K562 (cell line): ENCODE measurements around the gene SH3BP5L. TPM values are rescaled to one million over a fixed set of nuclear protein-coding genes. Genes with fewer than 3 reads are reported as not detected.

Experiments
- ATF7 ChIP-seq: fragments of 450-650 bp; IDR thresholded peaks from 2 replicates; pipeline ENCODE4 v1.7.1; 2014; ENCODE audit warnings: mild to moderate bottlenecking, moderate library complexity
- BRD4 ChIP-seq: fragments of 200-600 bp; sonication (generic); IDR thresholded peaks from 2 replicates; pipeline ENCODE4 v1.6.1; 2017; ENCODE audit warnings: inconsistent platforms
- CBX1 ChIP-seq: sonication (generic); IDR thresholded peaks from 2 replicates; pipeline ENCODE4 v1.6.1; 2016; ENCODE audit warnings: antibody characterized with exemption, low read depth, mild to moderate bottlenecking
- DMBX1 ChIP-seq: fragments of 250-450 bp; sonication (Bioruptor Pico); IDR thresholded peaks from 2 replicates; pipeline ENCODE4 v1.8.0; 2022; ENCODE audit warnings: inconsistent platforms, mild to moderate bottlenecking, moderate library complexity, borderline replicate concordance
- EP400 ChIP-seq: fragments of 450-650 bp; IDR thresholded peaks from 2 replicates; pipeline ENCODE4 v1.6.1; 2017; ENCODE audit warnings: antibody characterized with exemption, mild to moderate bottlenecking, moderate library complexity
- GABPB1 ChIP-seq: sonication (generic); formaldehyde crosslinking; IDR thresholded peaks from 2 replicates; pipeline ENCODE4 v1.8.0; 2022; ENCODE audit warnings: mild to moderate bottlenecking, missing genetic modification reagents
- GATAD2B ChIP-seq: fragments of 450-650 bp; IDR thresholded peaks from 2 replicates; pipeline ENCODE4 v1.6.1; 2017; ENCODE audit warnings: mild to moderate bottlenecking, borderline replicate concordance
- GTF2F1 ChIP-seq: IDR thresholded peaks from 2 replicates; pipeline ENCODE4 v1.6.1; 2011; ENCODE audit warnings: low read depth, low read length, improper control_type of control experiment
- HMGN3 ChIP-seq: IDR thresholded peaks from 2 replicates; pipeline ENCODE4 v1.6.1; 2011; ENCODE audit warnings: borderline replicate concordance, low read depth, mild to moderate bottlenecking, mixed read lengths, low read length; ENCODE audit not compliant: insufficient read length; ENCODE audit errors: extremely low read depth
- MEF2D ChIP-seq: conservative IDR thresholded peaks from 2 replicates; pipeline ENCODE4 v1.6.1; 2016; ENCODE audit warnings: low read depth, missing genetic modification characterization, missing compliant biosample characterization
- NFIC ChIP-seq: fragments of 450-650 bp; IDR thresholded peaks from 2 replicates; pipeline ENCODE4 v1.6.1; 2017; ENCODE audit warnings: mild to moderate bottlenecking, inconsistent platforms
- NONO ChIP-seq, 2 experiments: fragments of 200-400 bp in 1 of 2; fragments of 450-650 bp in 1 of 2; formaldehyde crosslinking in 1 of 2; IDR thresholded peaks; 2 replicates each; pipeline ENCODE4 v1.6.1; 2017; ENCODE audit warnings: low read depth in 2 of 2, mild to moderate bottlenecking in 2 of 2, moderate library complexity in 2 of 2, low read length in 1 of 2
- SMAD1 ChIP-seq: fragments of 150-350 bp; IDR thresholded peaks from 2 replicates; pipeline ENCODE4 v1.6.1; 2014; ENCODE audit warnings: low read length, low read depth; ENCODE audit not compliant: partially characterized antibody
- SMARCA4 ChIP-seq: fragments of 450-650 bp; IDR thresholded peaks from 2 replicates; pipeline ENCODE4 v1.6.1; 2016
- TEAD1 ChIP-seq, 2 experiments: fragments of 450-650 bp in 1 of 2; sonication (generic) in 1 of 2; formaldehyde crosslinking; IDR thresholded peaks; 2 replicates each; pipeline versions ENCODE4 v1.4.0 to v1.8.0; 2020 to 2022; ENCODE audit warnings: mild to moderate bottlenecking in 2 of 2, missing genetic modification reagents in 1 of 2
- TEAD2 ChIP-seq: fragments of 450-650 bp; IDR thresholded peaks from 2 replicates; pipeline ENCODE4 v1.6.1; 2016; ENCODE audit warnings: missing genetic modification characterization, control low read depth, missing compliant biosample characterization
- ZBED1 ChIP-seq: IDR thresholded peaks from 2 replicates; pipeline ENCODE4 v1.6.1; 2014
- ZBTB7A ChIP-seq: IDR thresholded peaks from 2 replicates; pipeline ENCODE4 v1.6.1; 2011; ENCODE audit warnings: low read depth, mild to moderate bottlenecking, low read length, moderate library complexity, borderline replicate concordance; ENCODE audit not compliant: control insufficient read depth
- ZNF175 ChIP-seq: fragments of 200-800 bp; sonication (Bioruptor generic); IDR thresholded peaks from 2 replicates; pipeline ENCODE4 v1.6.1; 2016; ENCODE audit warnings: low read depth, mild to moderate bottlenecking, missing genetic modification characterization, missing compliant biosample characterization
- ZNF583 ChIP-seq: fragments of 250-450 bp; sonication (Bioruptor Pico); IDR thresholded peaks from 2 replicates; pipeline ENCODE4 v1.4.0; 2020
- polyA plus RNA-seq, 8 experiments: library from polyadenylated mRNA; depleted of rRNA in 4 of 8; stranded (reverse) in 5 of 8; unstranded in 3 of 8; fragments of >200 nt; fragmentation: Nextera tagmentation in 2 of 8; fragmentation: Illumina TruSeq in 1 of 8; extraction: Ambion mirVana in 2 of 8; extraction: Trizol in 1 of 8; gene quantifications; 2 replicates each; pipeline versions ENCODE4 v1.2.1 to v1.2.3, GENCODE V29; 2011 to 2014; ENCODE audit warnings: inconsistent platforms in 1 of 8, missing spikeins in 1 of 8
- total RNA-seq, 7 experiments: library from RNA; depleted of rRNA in 6 of 7; stranded (reverse); fragments of >200 nt in 6 of 7; fragmentation: Illumina TruSeq in 2 of 7; extraction: Trizol in 2 of 7; gene quantifications; 2 replicates each; pipeline versions ENCODE4 v1.2.1 to v1.2.3, GENCODE V29; 2011 to 2021; ENCODE audit warnings: low replicate concordance in 1 of 7
- TF ChIP-seq, protein P1 (sequence below), 2 experiments: fragments of 450-650 bp in 1 of 2; sonication (generic) in 1 of 2; formaldehyde crosslinking; conservative IDR thresholded peaks; 2 replicates each; pipeline versions ENCODE4 v1.4.0 to v1.8.1; 2020 to 2022; ENCODE audit warnings: mild to moderate bottlenecking in 1 of 2, missing genetic modification reagents in 1 of 2
- TF ChIP-seq, protein P2 (sequence below): fragments of 450-650 bp; formaldehyde crosslinking; IDR thresholded peaks from 2 replicates; pipeline ENCODE4 v1.4.0; 2022; ENCODE audit warnings: missing genetic modification characterization
- TF ChIP-seq, protein P3 (sequence below): sonication (generic); formaldehyde crosslinking; IDR thresholded peaks from 2 replicates; pipeline ENCODE4 v1.5.0; 2020; ENCODE audit warnings: missing genetic modification reagents
- TF ChIP-seq, protein P4 (sequence below): fragments of 200-800 bp; sonication (Bioruptor generic); IDR thresholded peaks from 2 replicates; pipeline ENCODE4 v1.6.1; 2017; ENCODE audit warnings: missing genetic modification characterization, missing compliant biosample characterization

Gene SH3BP5L
- total and polyA plus RNA-seq, 9 of the 15 experiments (the other 6 are each of a cell fraction or from before 2014, with no cell fraction given): 1.9 to 26.5 (median 15.8) TPM

DNA sequence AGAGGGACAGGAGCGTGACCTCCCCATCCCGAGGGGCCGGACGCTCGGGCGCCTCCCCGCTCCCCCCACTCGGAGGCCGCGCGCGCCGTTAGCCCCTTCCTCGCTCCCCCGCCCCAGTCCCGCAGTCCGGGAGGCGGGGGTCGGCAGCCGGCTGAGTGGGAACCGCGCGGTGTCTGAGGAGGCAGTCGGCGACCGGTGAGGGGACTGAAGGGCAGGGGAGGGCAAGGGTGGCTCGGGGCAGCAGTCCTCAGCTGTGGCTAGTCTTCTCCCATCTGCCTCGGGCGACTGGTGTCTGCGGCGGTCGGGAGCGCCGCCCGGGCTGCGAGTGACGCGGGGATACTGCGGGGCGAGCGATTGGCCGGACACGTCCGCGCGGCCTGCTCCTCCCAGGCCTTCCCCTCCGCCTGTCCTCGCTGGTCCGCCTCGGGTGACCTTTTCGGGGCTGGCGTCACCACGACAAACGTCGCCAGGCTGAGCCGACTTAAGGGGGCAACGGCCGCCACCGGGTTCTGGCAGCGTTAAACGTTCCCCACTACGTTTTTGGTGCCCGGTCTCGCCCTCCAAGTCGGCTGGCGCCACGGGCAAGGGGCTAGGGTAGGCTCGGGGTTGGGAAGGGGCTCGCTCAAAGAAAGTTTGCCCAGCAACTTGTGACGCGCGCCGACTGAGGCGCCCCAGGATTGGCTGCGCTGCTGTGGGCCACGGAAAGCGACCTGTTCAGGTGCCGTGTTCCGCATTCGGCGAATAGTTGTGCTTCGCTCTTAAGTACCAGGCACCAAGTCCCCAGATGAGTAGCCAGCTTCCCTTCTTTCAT, 12.8 kb upstream of the SH3BP5L start (continued):
- TF ChIP-seq, protein P1, sequence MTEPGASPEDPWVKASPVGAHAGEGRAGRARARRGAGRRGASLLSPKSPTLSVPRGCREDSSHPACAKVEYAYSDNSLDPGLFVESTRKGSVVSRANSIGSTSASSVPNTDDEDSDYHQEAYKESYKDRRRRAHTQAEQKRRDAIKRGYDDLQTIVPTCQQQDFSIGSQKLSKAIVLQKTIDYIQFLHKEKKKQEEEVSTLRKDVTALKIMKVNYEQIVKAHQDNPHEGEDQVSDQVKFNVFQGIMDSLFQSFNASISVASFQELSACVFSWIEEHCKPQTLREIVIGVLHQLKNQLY (CRISPR knock-in tag; conservative IDR thresholded peaks at IDR 0.05): peak in 1 of 2 experiments; percentile 86; a peak in 1 of 4 replicates
- TF ChIP-seq SMAD1 (peak; percentile 65), DMBX1 (CRISPR knock-in tag) (peak; percentile 49; the same call in 1 of the 2 replicates), TEAD2 (no peak), NFIC (0 out of 2 replicates have a peak, but pooled peaks have one; percentile 30), CBX1 (0 out of 2 replicates have a peak, but pooled peaks have one; percentile 11), ATF7 (peak; percentile 89), ZNF583 (0 out of 2 replicates have a peak, but pooled peaks have one; percentile 63), GABPB1 (CRISPR knock-in tag) (peak; percentile 81), ZBED1 (0 out of 2 replicates have a peak, but pooled peaks have one; percentile 16), ZNF175 (CRISPR knock-in tag) (no peak), SMARCA4 (peak; percentile 22; the same call in 1 of the 2 replicates), GTF2F1 (peak; percentile 93; the same call in 1 of the 2 replicates), GATAD2B (no peak), TEAD1 (CRISPR knock-in tag; IDR thresholded peaks at IDR 0.05) (peak in 1 of 2 experiments; percentile 93; a peak in 2 of 4 replicates), HMGN3 (peak; percentile 64), BRD4 (peak; percentile 26; the same call in 1 of the 2 replicates), NONO (IDR thresholded peaks at IDR 0.05; ENCODE audit: low read depth in 2 of 2, low read length in 1 of 2) (peak in 1 of 2 experiments; percentile 37; a peak in 1 of 4 replicates), EP400 (peak; percentile 96), MEF2D (no peak), ZBTB7A (peak; percentile 83; the same call in 1 of the 2 replicates)
- TF ChIP-seq, protein P2, sequence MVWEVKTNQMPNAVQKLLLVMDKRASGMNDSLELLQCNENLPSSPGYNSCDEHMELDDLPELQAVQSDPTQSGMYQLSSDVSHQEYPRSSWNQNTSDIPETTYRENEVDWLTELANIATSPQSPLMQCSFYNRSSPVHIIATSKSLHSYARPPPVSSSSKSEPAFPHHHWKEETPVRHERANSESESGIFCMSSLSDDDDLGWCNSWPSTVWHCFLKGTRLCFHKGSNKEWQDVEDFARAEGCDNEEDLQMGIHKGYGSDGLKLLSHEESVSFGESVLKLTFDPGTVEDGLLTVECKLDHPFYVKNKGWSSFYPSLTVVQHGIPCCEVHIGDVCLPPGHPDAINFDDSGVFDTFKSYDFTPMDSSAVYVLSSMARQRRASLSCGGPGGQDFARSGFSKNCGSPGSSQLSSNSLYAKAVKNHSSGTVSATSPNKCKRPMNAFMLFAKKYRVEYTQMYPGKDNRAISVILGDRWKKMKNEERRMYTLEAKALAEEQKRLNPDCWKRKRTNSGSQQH (CRISPR knock-in tag): peak; percentile 92; the same call in 1 of the 2 replicates
- TF ChIP-seq, protein P3, sequence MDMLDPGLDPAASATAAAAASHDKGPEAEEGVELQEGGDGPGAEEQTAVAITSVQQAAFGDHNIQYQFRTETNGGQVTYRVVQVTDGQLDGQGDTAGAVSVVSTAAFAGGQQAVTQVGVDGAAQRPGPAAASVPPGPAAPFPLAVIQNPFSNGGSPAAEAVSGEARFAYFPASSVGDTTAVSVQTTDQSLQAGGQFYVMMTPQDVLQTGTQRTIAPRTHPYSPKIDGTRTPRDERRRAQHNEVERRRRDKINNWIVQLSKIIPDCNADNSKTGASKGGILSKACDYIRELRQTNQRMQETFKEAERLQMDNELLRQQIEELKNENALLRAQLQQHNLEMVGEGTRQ (CRISPR knock-in tag): no peak; the same call in 1 of the 2 replicates
- TF ChIP-seq, protein P4, sequence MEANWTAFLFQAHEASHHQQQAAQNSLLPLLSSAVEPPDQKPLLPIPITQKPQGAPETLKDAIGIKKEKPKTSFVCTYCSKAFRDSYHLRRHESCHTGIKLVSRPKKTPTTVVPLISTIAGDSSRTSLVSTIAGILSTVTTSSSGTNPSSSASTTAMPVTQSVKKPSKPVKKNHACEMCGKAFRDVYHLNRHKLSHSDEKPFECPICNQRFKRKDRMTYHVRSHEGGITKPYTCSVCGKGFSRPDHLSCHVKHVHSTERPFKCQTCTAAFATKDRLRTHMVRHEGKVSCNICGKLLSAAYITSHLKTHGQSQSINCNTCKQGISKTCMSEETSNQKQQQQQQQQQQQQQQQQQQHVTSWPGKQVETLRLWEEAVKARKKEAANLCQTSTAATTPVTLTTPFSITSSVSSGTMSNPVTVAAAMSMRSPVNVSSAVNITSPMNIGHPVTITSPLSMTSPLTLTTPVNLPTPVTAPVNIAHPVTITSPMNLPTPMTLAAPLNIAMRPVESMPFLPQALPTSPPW (CRISPR knock-in tag): peak; percentile 88
